Small intestine (tissue), 7 donors: ENCODE data around the gene BRPF1. TPM values are rescaled to one million over a fixed set of nuclear protein-coding genes. Genes with fewer than 3 reads are reported as not detected.

Experiments used
- DNase-seq, 2 donors: peaks; one replicate each; pipeline versions ENCODE4 v3.0.0 to v3.0.0-alpha.2; 2013
- FAIRE-seq: peaks from 2 replicates; lab custom pipeline; 2012; peaks lifted over from hg19 to GRCh38; lab: Jason Lieb, UNC
- H3K27ac ChIP-seq, 3 donors: one replicate each; pipeline ENCODE4 v1.5.1; 2013; ENCODE audit warnings: low read length in 2 of 3, mild to moderate bottlenecking in 2 of 3, control low read depth in 1 of 3, inconsistent platforms in 1 of 3, low read depth in 1 of 3, moderate library complexity in 1 of 3
- H3K27me3 ChIP-seq, 3 donors: one replicate each; pipeline ENCODE4 v1.6.1; 2013; ENCODE audit warnings: low read length in 3 of 3, inconsistent platforms in 1 of 3; ENCODE audit not compliant: control insufficient read depth in 3 of 3, insufficient read depth in 3 of 3
- H3K36me3 ChIP-seq, 3 donors: one replicate each; pipeline ENCODE4 v1.6.1; 2013; ENCODE audit warnings: low read length in 3 of 3, inconsistent platforms in 1 of 3, low read depth in 1 of 3, mild to moderate bottlenecking in 1 of 3, moderate library complexity in 1 of 3; ENCODE audit not compliant: control insufficient read depth in 3 of 3, insufficient read depth in 2 of 3
- H3K4me1 ChIP-seq, 3 donors: one replicate each; pipeline ENCODE4 v1.6.1; 2013; ENCODE audit warnings: low read length in 2 of 3, inconsistent platforms in 1 of 3, low read depth in 1 of 3, mild to moderate bottlenecking in 1 of 3, moderate library complexity in 1 of 3; ENCODE audit not compliant: control insufficient read depth in 3 of 3, insufficient read depth in 2 of 3
- H3K4me3 ChIP-seq, 3 donors: one replicate each; pipeline ENCODE4 v1.5.1; 2013; ENCODE audit warnings: low read length in 3 of 3, control low read depth in 1 of 3, inconsistent platforms in 1 of 3, low read depth in 1 of 3, mild to moderate bottlenecking in 1 of 3, moderate library complexity in 1 of 3
- H3K9me3 ChIP-seq, 2 donors: one replicate each; pipeline ENCODE4 v1.6.1; 2013; ENCODE audit warnings: low read depth in 1 of 2, low read length in 1 of 2; ENCODE audit not compliant: control insufficient read depth in 2 of 2, insufficient read depth in 1 of 2
- WGBS, 3 donors: extraction: QIAGEN DNeasy Blood & Tissue Kit; methylation state at CpG; one replicate each; pipeline ENCODE4 v1.1.7; 2013; 5-methylcytosine and 5-hydroxymethylcytosine counted together
- polyA plus RNA-seq, 4 donors: library from polyadenylated mRNA; stranded (reverse) in 3 of 4; unstranded in 1 of 4; fragments of 200-250 nt in 3 of 4; fragments of 120-200 nt in 1 of 4; gene quantifications; one replicate each; pipeline versions ENCODE4 v1.2.1 to v1.2.3, GENCODE V29; 2013
- donor health status: healthy with polysubstance abuse.
- donor health status: control.
- donor health status: control.
- donor health status: Bipolar disorder and iron deficiency.
- donor health status: healthy.

BRPF1 gene
- polyA plus RNA-seq, 4 donors, result 5.1 to 16.0 (median 7.6) TPM

GRCh38 chr3:9717563-9717962 lies 14.0 kb upstream of the BRPF1 start:
- no peaks in the 10 kb centered on the region for H3K36me3 ChIP-seq
- no peak for DNase-seq
- no peaks in the 10 kb centered on the region for H3K9me3 ChIP-seq
- FAIRE-seq, result no peak
- H3K4me1 ChIP-seq, result peaks cover 0 to 8% (median 0%) of the 10 kb centered on the region in 3 donors
- 85 to 94% (median 92%) methylated on average over 1 of the region's 1 CpG for WGBS, 3 donors
- H3K4me3 ChIP-seq, result no peak overlapping the region
- H3K27ac ChIP-seq, result no peak overlapping the region
- H3K27me3 ChIP-seq, result no peaks in the 10 kb centered on the region

GRCh38 chr3:9718118-9718517 lies 13.4 kb upstream of the BRPF1 start:
- Histone ChIP-seq H3K4me3 (no peak overlapping the region), H3K27ac (no peak overlapping the region), H3K36me3 (no peaks in the 10 kb centered on the region), H3K27me3 (no peaks in the 10 kb centered on the region), H3K4me1 (peaks cover 0 to 8% (median 0%) of the 10 kb centered on the region in 3 donors), H3K9me3 (no peaks in the 10 kb centered on the region)
- no peak for FAIRE-seq
- 62 to 73% (median 63%) methylated on average over 4 of the region's 4 CpGs for WGBS, 3 donors
- DNase-seq, result no peak

GRCh38 chr3:9721015-9721699 lies 10.4 kb upstream of the BRPF1 start:
- no peak overlapping the region for H3K4me3 ChIP-seq
- FAIRE-seq (no peak), DNase-seq (no peak)
- WGBS, 3 donors, result 44 to 52% (median 51%) methylated on average over 7 of the region's 7 CpGs
- H3K27me3 ChIP-seq, result no peaks in the 10 kb centered on the region
- no peaks in the 10 kb centered on the region for H3K36me3 ChIP-seq
- no peak overlapping the region for H3K27ac ChIP-seq
- peaks cover 0 to 1% (median 0%) of the 10 kb centered on the region in 3 donors for H3K4me1 ChIP-seq
- H3K9me3 ChIP-seq, result no peaks in the 10 kb centered on the region

DNA sequence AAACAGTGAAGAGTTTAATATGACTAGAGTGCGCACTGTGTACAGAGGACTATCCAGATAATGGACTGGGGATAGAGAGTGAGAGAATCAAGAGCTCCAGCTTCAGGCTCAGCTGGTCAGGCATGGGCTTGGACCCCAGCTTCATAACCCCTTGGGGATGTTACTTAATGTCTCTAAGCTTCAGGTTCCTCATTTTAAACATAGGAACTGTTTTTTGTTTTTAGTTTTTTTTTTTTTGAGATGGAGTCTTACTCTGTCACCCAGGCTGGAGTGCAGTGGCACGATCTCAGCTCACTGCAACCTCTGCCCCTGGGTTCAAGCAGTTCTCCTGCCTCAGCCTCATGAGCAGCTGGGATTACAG lies 9.9 kb upstream of the BRPF1 start:
- no peaks in the 10 kb centered on the region for H3K4me1 ChIP-seq
- no peak for DNase-seq
- no peak overlapping the region for H3K27ac ChIP-seq
- no peak for FAIRE-seq
- no peaks in the 10 kb centered on the region for H3K36me3 ChIP-seq
- no peaks in the 10 kb centered on the region for H3K27me3 ChIP-seq
- H3K9me3 ChIP-seq, result no peaks in the 10 kb centered on the region
- 57 to 71% (median 59%) methylated on average over 2 of the region's 2 CpGs for WGBS, 3 donors
- H3K4me3 ChIP-seq, result no peak overlapping the region

GRCh38 chr3:9725775-9726515 lies 5.6 kb upstream of the BRPF1 start:
- no peak for FAIRE-seq
- Histone ChIP-seq H3K36me3 (no peaks in the 10 kb centered on the region), H3K4me1 (no peaks in the 10 kb centered on the region), H3K27me3 (no peaks in the 10 kb centered on the region), H3K9me3 (no peaks in the 10 kb centered on the region), H3K27ac (no peak overlapping the region), H3K4me3 (no peak overlapping the region)
- WGBS, 3 donors, result 82 to 95% (median 90%) methylated on average over 4 of the region's 4 CpGs
- no peak for DNase-seq

DNA sequence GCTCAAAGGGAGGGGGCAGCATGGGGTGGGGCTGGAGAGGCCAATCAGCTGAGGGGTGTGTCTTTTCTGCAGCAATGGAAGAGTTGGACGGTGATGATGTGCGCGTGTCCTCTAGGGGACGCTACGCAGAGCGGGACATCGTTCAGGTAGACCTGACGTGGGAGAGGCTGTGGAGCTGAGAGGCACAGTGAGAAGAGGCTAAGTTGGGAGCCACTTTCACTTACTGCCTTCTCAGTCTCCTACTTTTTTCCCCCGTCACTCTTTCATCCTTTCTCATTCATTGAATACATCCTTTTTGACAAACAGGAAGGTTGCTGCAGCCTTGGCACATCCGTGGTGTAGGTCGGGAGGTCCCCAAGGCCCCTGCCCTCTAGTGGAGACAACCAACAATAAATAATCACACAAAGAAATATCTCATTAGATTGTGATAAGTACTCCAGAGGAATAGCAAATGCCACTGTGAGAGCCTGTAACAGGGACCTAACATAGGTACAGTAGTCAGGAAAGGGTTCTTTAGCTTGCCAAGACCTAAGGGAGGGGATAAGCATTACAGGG lies 4.4 kb upstream of the BRPF1 start:
- peak in 1 of 2 donors; percentile 35 for DNase-seq
- Histone ChIP-seq H3K9me3 (no peaks in the 10 kb centered on the region), H3K36me3 (no peaks in the 10 kb centered on the region), H3K27me3 (no peaks in the 10 kb centered on the region), H3K4me1 (no peaks in the 10 kb centered on the region), H3K27ac (no peak overlapping the region), H3K4me3 (no peak overlapping the region)
- FAIRE-seq, result no peak
- WGBS, 3 donors, result 5 to 20% (median 10%) methylated on average over 10 to 11 of the region's 11 CpGs

DNA sequence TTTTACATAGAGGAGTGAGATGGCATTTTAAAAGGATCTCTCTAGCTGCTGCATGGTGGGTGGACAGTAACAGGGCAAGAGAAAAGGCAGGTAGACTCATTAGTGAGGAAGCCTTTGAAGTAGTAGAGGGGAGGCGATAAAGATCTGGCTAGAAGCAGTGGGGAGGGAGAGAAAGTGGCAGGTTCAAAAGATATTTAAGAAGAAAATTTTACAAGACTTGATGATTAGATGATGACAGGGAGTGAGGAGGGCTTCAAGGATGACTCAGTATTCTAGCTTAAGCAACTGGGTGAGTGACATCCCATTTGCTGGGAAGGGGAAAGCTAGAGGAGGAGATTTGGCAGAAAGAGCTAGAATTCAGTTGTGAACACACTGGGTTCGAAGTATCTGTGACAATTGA lies 3.8 kb upstream of the BRPF1 start:
- Histone ChIP-seq H3K36me3 (peaks cover 0 to 2% (median 0%) of the 10 kb centered on the region in 3 donors), H3K9me3 (no peaks in the 10 kb centered on the region), H3K27ac (no peak overlapping the region), H3K27me3 (no peaks in the 10 kb centered on the region), H3K4me1 (peaks cover 0 to 5% (median 3%) of the 10 kb centered on the region in 3 donors), H3K4me3 (no peak overlapping the region)
- DNase-seq (no peak), FAIRE-seq (no peak)
- WGBS, 3 donors, result 81 to 88% (median 83%) methylated on average over 2 of the region's 2 CpGs

GRCh38 chr3:9729419-9729818 lies 2.1 kb upstream of the BRPF1 start:
- 85 to 90% (median 87%) methylated on average over 10 of the region's 10 CpGs for WGBS, 3 donors
- DNase-seq (no peak), FAIRE-seq (no peak)
- Histone ChIP-seq H3K27me3 (no peaks in the 10 kb centered on the region), H3K36me3 (peaks cover 0 to 10% (median 0%) of the 10 kb centered on the region in 3 donors), H3K4me3 (no peak overlapping the region), H3K4me1 (peaks cover 0 to 12% (median 3%) of the 10 kb centered on the region in 3 donors), H3K9me3 (no peaks in the 10 kb centered on the region), H3K27ac (no peak overlapping the region)
